ENCODE results near the gene GJD3. TPM values are rescaled to one million over a fixed set of nuclear protein-coding genes. Genes with fewer than 3 reads are reported as not detected.
A peak's percentile ranks its signal among the peaks of the same experiment; 100 is the strongest.

GJD3 gene
- total and polyA plus RNA-seq, 9 of the 15 experiments (the other 6 are each of a cell fraction or from before 2014, with no cell fraction given): 0.17 to 0.38 TPM; not detected in 7

DNA sequence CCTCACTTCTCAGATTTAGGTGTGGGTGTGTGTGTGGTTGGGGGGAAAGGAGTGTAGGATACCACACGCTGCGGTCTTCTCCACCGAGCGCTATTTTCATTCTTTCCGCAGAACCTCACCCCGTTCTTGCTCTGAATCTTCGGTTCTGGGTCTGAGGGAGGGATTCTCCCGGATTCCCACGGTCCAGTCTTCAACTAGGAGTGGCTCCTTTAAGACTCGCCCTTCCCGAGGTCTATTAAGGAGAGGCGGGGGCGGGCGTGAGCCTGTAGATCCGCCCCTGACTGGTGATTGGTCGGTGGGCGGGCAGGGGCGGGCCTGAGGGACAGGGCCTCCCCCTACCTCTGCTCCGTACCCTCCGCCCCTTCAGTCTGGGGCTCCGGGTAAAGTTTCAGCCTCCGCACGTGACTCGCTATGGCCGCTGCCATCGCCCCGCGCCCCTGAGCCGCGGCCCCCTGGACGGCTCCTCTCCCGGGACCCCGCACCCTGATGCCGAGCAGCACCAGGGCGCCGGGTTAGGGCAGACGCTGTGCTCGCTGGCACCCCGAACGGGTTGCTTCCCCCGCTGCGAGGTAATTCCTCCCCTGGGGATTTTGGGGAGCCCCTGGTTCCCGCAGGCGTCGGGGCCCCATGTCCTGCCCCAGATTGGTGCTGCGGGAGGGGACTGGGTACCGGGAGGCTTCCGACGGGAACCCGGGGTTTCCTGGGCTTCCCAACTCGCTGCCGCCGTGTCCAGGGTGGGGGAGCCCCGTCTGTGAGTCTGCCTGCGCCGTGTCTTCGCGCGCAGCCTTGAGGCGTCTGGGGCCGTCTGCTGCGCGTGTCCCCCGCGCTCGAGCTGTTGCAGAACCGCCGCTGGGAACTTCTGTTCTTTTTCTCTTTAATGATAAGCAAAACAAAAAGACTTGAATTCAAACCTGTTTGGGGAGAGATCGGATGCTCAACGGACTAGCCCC lies 46.4 kb downstream of the GJD3 start (continued):
- peak; percentile 83 for TF ChIP-seq TFE3 (CRISPR knock-in tag; IDR thresholded peaks at IDR 0.05)
- TF ChIP-seq RFX5 (IDR thresholded peaks at IDR 0.05; ENCODE audit: low read depth, low read length): no peak
- no peak for TF ChIP-seq ZNF512 (tag; IDR thresholded peaks at IDR 0.05)
- TF ChIP-seq ZNF124 (CRISPR knock-in tag; IDR thresholded peaks at IDR 0.05): no peak
- TF ChIP-seq FOXK2 (conservative IDR thresholded peaks at IDR 0.05 in 1 of 2, IDR thresholded peaks at IDR 0.05 in 1 of 2; ENCODE audit: low read depth in 2 of 2): peak in 1 of 2 experiments; percentile 47; a peak in 1 of 4 replicates
- TF ChIP-seq FOXM1 (IDR thresholded peaks at IDR 0.05; ENCODE audit: low read depth): 0 out of 2 replicates have a peak, but pooled peaks have one; percentile 30
- no peak for TF ChIP-seq FOXM1 (CRISPR knock-in tag; IDR thresholded peaks at IDR 0.05; ENCODE audit: low read depth)
- no peak for TF ChIP-seq ARHGAP35 (IDR thresholded peaks at IDR 0.05; ENCODE audit: partially characterized antibody)
- TF ChIP-seq CBFA2T2 (conservative IDR thresholded peaks at IDR 0.05): peak; percentile 32
- TF ChIP-seq ZNF785 (CRISPR knock-in tag; IDR thresholded peaks at IDR 0.05): no peak
- 0 out of 2 replicates have a peak, but pooled peaks have one; percentile 44 for TF ChIP-seq HIVEP1 (CRISPR knock-in tag; IDR thresholded peaks at IDR 0.05)
- TF ChIP-seq TRIM24 (IDR thresholded peaks at IDR 0.05): peak in 1 of 2 experiments; percentile 52; a peak in 2 of 4 replicates
- no peak for TF ChIP-seq ZZZ3 (IDR thresholded peaks at IDR 0.05)
- no peak for TF ChIP-seq E2F4 (CRISPR knock-in tag; IDR thresholded peaks at IDR 0.05; ENCODE audit: low read depth)
- TF ChIP-seq GTF2B (IDR thresholded peaks at IDR 0.05; ENCODE audit: extremely low read depth, insufficient read length): no peak
- peak; percentile 88 for TF ChIP-seq NFYB (IDR thresholded peaks at IDR 0.05; ENCODE audit: extremely low read depth, insufficient read length)
- no peak for TF ChIP-seq SETDB1 (IDR thresholded peaks at IDR 0.05; ENCODE audit: low read length)
- TF ChIP-seq HNRNPK (IDR thresholded peaks at IDR 0.05; ENCODE audit: low read depth, low read length, poor library complexity, severe bottlenecking): no peak
- TF ChIP-seq SRSF3 (IDR thresholded peaks at IDR 0.05; ENCODE audit: insufficient read depth, low read length): no peak
- TF ChIP-seq ERF (CRISPR knock-in tag; IDR thresholded peaks at IDR 0.05): 0 out of 2 replicates have a peak, but pooled peaks have one; percentile 8
- peak; percentile 92 for TF ChIP-seq USF2 (CRISPR knock-in tag; IDR thresholded peaks at IDR 0.05)
- TF ChIP-seq ZKSCAN1 (IDR thresholded peaks at IDR 0.05; ENCODE audit: low read depth, low read length): no peak
- TF ChIP-seq CTBP1 (IDR thresholded peaks at IDR 0.05; ENCODE audit: borderline replicate concordance): peak; percentile 12; the same call in 1 of the 2 replicates

Measured in K562 (cell line).